Neural cell (in vitro differentiated cells): Measurements from ENCODE around the gene ATXN7L1. TPM values are rescaled to one million over a fixed set of nuclear protein-coding genes. Genes with fewer than 3 reads are reported as not detected.

Experiments used
- H2AFZ ChIP-seq: fragments of 200-600, 300-800 bp; sonication (generic), shearing (Covaris generic); 2 replicates; pipeline ENCODE4 v1.6.0; 2014; ENCODE audit warnings: low read depth, mild to moderate bottlenecking, antibody characterized with exemption, low read length, moderate library complexity
- H3F3A ChIP-seq: fragments of 200-600 bp; shearing (Covaris generic); 2 replicates; pipeline ENCODE4 v1.6.1; 2016; ENCODE audit warnings: mild to moderate bottlenecking, moderate library complexity, mixed read lengths, antibody characterized with exemption, low read length; ENCODE audit not compliant: insufficient read depth, poor library complexity, severe bottlenecking
- H3K27ac ChIP-seq: fragments of 200-600, 300-800 bp; sonication (generic), shearing (Covaris generic); 2 replicates; pipeline ENCODE4 v1.5.1; 2014; ENCODE audit warnings: mild to moderate bottlenecking, low read length, moderate library complexity
- H3K27me3 ChIP-seq: fragments of 300-800, 200-600 bp; sonication (generic), shearing (Covaris generic); 2 replicates; pipeline ENCODE4 v1.6.0; 2014; ENCODE audit warnings: mild to moderate bottlenecking, low read depth, low read length, moderate library complexity; ENCODE audit not compliant: insufficient read depth
- H3K36me3 ChIP-seq: fragments of 300-800, 200-600 bp; sonication (generic), shearing (Covaris generic); 2 replicates; pipeline ENCODE4 v1.5.1; 2014; ENCODE audit warnings: mild to moderate bottlenecking, antibody characterized with exemption, low read length, moderate library complexity; ENCODE audit not compliant: insufficient read depth
- H3K4me2 ChIP-seq: fragments of 300-800, 200-600 bp; sonication (generic), shearing (Covaris generic); 2 replicates; pipeline ENCODE4 v1.6.0; 2014; ENCODE audit warnings: mild to moderate bottlenecking, low read length
- H3K4me3 ChIP-seq: fragments of 300-800, 200-600 bp; sonication (generic), shearing (Covaris generic); 2 replicates; pipeline ENCODE4 v1.5.1; 2014; ENCODE audit warnings: mild to moderate bottlenecking, low read length, moderate library complexity
- H3K79me2 ChIP-seq: fragments of 200-600 bp; shearing (Covaris generic); replicated peaks from 2 replicates; pipeline ENCODE4 v1.6.0; 2014; ENCODE audit warnings: mild to moderate bottlenecking, low read length, moderate library complexity; ENCODE audit not compliant: insufficient read depth
- H3K9ac ChIP-seq: fragments of 300-800, 200-600 bp; sonication (generic), shearing (Covaris generic); 2 replicates; pipeline ENCODE4 v1.6.1; 2016; ENCODE audit warnings: mild to moderate bottlenecking, low read length, mixed read lengths
- H3K9me2 ChIP-seq: fragments of 200-600 bp; shearing (Covaris generic); 2 replicates; pipeline ENCODE4 v1.6.1; 2016; ENCODE audit warnings: mild to moderate bottlenecking, low read length, mixed read lengths; ENCODE audit not compliant: insufficient read depth
- H3K9me3 ChIP-seq: fragments of 200-600, 300-800 bp; sonication (generic), shearing (Covaris generic); 2 replicates; pipeline ENCODE4 v1.6.1; 2016; ENCODE audit warnings: mild to moderate bottlenecking, mixed run types, low read length, moderate library complexity, mixed read lengths
- H4K20me1 ChIP-seq: fragments of 200-600 bp; shearing (Covaris generic); 2 replicates; pipeline ENCODE4 v1.6.1; 2016; ENCODE audit warnings: mild to moderate bottlenecking, mixed run types; ENCODE audit not compliant: insufficient read depth
- EP300 ChIP-seq: fragments of 450-650 bp; conservative IDR thresholded peaks from 2 replicates; pipeline ENCODE4 v1.6.1; 2014; ENCODE audit warnings: antibody characterized with exemption, mild to moderate bottlenecking, moderate library complexity; ENCODE audit not compliant: poor library complexity, severe bottlenecking
- EZH2 ChIP-seq: fragments of 200-600, 300-800 bp; shearing (Covaris generic), sonication (generic); IDR thresholded peaks from 2 replicates; pipeline ENCODE4 v1.6.1; 2014; ENCODE audit warnings: antibody characterized with exemption, low read length, borderline replicate concordance, mild to moderate bottlenecking; ENCODE audit not compliant: insufficient read depth, poor library complexity, severe bottlenecking
- MXI1 ChIP-seq: fragments of 450-650 bp; conservative IDR thresholded peaks from 2 replicates; pipeline ENCODE4 v1.6.1; 2014; ENCODE audit warnings: antibody characterized with exemption, mild to moderate bottlenecking; ENCODE audit not compliant: poor library complexity, severe bottlenecking
- POLR2AphosphoS5 ChIP-seq: IDR thresholded peaks from 2 replicates; pipeline ENCODE4 v1.6.1; 2012
- SMC3 ChIP-seq: fragments of 450-650 bp; conservative IDR thresholded peaks from 2 replicates; pipeline ENCODE4 v1.6.1; 2014; ENCODE audit warnings: antibody characterized with exemption, mild to moderate bottlenecking, moderate library complexity; ENCODE audit not compliant: poor library complexity
- TAF1 ChIP-seq: IDR thresholded peaks from 2 replicates; pipeline ENCODE4 v1.6.1; 2012; ENCODE audit warnings: low read depth
- polyA plus RNA-seq: library from polyadenylated mRNA; depleted of rRNA; stranded (reverse); fragments of >200 nt; gene quantifications from 2 replicates; pipeline ENCODE4 v1.2.3, GENCODE V29; 2014
- TF ChIP-seq, protein P1 (sequence below): fragments of 450-650 bp; IDR thresholded peaks from 2 replicates; pipeline ENCODE4 v1.5.1; 2014; ENCODE audit warnings: antibody characterized with exemption, mild to moderate bottlenecking, moderate library complexity; ENCODE audit not compliant: poor library complexity, severe bottlenecking
- TF ChIP-seq, protein P2 (sequence below): IDR thresholded peaks from 2 replicates; pipeline ENCODE4 v1.6.1; 2012; ENCODE audit warnings: borderline replicate concordance

Gene ATXN7L1
- polyA plus RNA-seq, 1 donor from 2014 or later, result 4.3 TPM

GRCh38 chr7:105567024-105567423, 309.4 kb downstream of the ATXN7L1 start:
- no peak for TF ChIP-seq MXI1
- TF ChIP-seq, protein P1, sequence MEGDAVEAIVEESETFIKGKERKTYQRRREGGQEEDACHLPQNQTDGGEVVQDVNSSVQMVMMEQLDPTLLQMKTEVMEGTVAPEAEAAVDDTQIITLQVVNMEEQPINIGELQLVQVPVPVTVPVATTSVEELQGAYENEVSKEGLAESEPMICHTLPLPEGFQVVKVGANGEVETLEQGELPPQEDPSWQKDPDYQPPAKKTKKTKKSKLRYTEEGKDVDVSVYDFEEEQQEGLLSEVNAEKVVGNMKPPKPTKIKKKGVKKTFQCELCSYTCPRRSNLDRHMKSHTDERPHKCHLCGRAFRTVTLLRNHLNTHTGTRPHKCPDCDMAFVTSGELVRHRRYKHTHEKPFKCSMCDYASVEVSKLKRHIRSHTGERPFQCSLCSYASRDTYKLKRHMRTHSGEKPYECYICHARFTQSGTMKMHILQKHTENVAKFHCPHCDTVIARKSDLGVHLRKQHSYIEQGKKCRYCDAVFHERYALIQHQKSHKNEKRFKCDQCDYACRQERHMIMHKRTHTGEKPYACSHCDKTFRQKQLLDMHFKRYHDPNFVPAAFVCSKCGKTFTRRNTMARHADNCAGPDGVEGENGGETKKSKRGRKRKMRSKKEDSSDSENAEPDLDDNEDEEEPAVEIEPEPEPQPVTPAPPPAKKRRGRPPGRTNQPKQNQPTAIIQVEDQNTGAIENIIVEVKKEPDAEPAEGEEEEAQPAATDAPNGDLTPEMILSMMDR, result no peak
- no peak for TF ChIP-seq TAF1
- TF ChIP-seq, protein P2, sequence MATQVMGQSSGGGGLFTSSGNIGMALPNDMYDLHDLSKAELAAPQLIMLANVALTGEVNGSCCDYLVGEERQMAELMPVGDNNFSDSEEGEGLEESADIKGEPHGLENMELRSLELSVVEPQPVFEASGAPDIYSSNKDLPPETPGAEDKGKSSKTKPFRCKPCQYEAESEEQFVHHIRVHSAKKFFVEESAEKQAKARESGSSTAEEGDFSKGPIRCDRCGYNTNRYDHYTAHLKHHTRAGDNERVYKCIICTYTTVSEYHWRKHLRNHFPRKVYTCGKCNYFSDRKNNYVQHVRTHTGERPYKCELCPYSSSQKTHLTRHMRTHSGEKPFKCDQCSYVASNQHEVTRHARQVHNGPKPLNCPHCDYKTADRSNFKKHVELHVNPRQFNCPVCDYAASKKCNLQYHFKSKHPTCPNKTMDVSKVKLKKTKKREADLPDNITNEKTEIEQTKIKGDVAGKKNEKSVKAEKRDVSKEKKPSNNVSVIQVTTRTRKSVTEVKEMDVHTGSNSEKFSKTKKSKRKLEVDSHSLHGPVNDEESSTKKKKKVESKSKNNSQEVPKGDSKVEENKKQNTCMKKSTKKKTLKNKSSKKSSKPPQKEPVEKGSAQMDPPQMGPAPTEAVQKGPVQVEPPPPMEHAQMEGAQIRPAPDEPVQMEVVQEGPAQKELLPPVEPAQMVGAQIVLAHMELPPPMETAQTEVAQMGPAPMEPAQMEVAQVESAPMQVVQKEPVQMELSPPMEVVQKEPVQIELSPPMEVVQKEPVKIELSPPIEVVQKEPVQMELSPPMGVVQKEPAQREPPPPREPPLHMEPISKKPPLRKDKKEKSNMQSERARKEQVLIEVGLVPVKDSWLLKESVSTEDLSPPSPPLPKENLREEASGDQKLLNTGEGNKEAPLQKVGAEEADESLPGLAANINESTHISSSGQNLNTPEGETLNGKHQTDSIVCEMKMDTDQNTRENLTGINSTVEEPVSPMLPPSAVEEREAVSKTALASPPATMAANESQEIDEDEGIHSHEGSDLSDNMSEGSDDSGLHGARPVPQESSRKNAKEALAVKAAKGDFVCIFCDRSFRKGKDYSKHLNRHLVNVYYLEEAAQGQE, result no peak
- no peak overlapping the region for H3K27ac ChIP-seq
- H4K20me1 ChIP-seq, result no peaks in the 10 kb centered on the region

GRCh38 chr7:105565190-105565589, 311.2 kb downstream of the ATXN7L1 start:
- Histone ChIP-seq H3K9me2 (no peaks in the 10 kb centered on the region), H3F3A (no peaks in the 10 kb centered on the region), H3K36me3 (no peaks in the 10 kb centered on the region), H4K20me1 (no peaks in the 10 kb centered on the region), H3K4me2 (no peak overlapping the region), H3K9ac (no peak overlapping the region), H3K4me3 (no peak overlapping the region), H3K27ac (no peak overlapping the region), H3K27me3 (no peaks in the 10 kb centered on the region), H2AFZ (no peak overlapping the region), H3K79me2 (no peaks in the 10 kb centered on the region), H3K9me3 (no peaks in the 10 kb centered on the region)
- TF ChIP-seq EZH2, result no peak
- no peak for TF ChIP-seq SMC3
- no peak for TF ChIP-seq TAF1
- TF ChIP-seq, protein P2, result no peak
- TF ChIP-seq POLR2AphosphoS5, result no peak
- no peak for TF ChIP-seq EP300

More at GRCh38 chr7:105567024-105567423, 309.4 kb downstream of the ATXN7L1 start:
- Histone ChIP-seq H3K79me2 (no peaks in the 10 kb centered on the region), H3K9me3 (no peaks in the 10 kb centered on the region), H3K36me3 (no peaks in the 10 kb centered on the region), H3K9ac (no peak overlapping the region), H3K9me2 (no peaks in the 10 kb centered on the region), H3K27me3 (no peaks in the 10 kb centered on the region), H3K4me2 (no peak overlapping the region), H3F3A (no peaks in the 10 kb centered on the region), H2AFZ (no peak overlapping the region), H3K4me3 (no peak overlapping the region)
